Measurements from ENCODE around the gene AEBP1. TPM values are rescaled to one million over a fixed set of nuclear protein-coding genes. Genes with fewer than 3 reads are reported as not detected.

The AEBP1 gene
- total RNA-seq, 2 experiments from 2014 or later, result 4.1 to 4.8 TPM

GRCh38 chr7:44097064-44097932, 6.8 kb upstream of the AEBP1 start:
- Mint-ChIP-seq H3K4me3 (no peak overlapping the region), H3K27ac (peak overlapping the region; percentile 63), H3K9me3 (no peaks in the 10 kb centered on the region), H3K36me3 (ENCODE audit: low read depth) (no peaks in the 10 kb centered on the region), H3K4me1 (peaks cover 23% of the 10 kb centered on the region), H3K27me3 (peaks cover 5% of the 10 kb centered on the region)
- no peak for DNase-seq
- POLR2A ChIA-PET, result interaction anchor here (0.7 kb wide), 1 partner anchor 103 kb away, joined by 3 read pairs; no protein-coding TSS in a partner anchor
- CTCF ChIA-PET, result interaction anchor here (1.3 to 3.3 kb wide), 5 partner anchors 9 to 26 kb away, joined by 3 to 16 read pairs (median 10); partner anchors contain the start of gene POLD2

- H3K9me3 Mint-ChIP-seq, result no peaks in the 10 kb centered on the region
- CTCF ChIA-PET, result interaction anchor here (0.7 to 3.3 kb wide), 7 partner anchors 11 to 875 kb away, joined by 3 to 16 read pairs (median 3); partner anchors contain the start of gene POLD2
- POLR2A ChIA-PET, result interaction anchor here (0.7 kb wide), 1 partner anchor 102 kb away, joined by 3 read pairs; no protein-coding TSS in a partner anchor
- no peak for DNase-seq
- H3K36me3 Mint-ChIP-seq (ENCODE audit: low read depth), result no peaks in the 10 kb centered on the region
- H3K4me1 Mint-ChIP-seq, result peaks cover 23% of the 10 kb centered on the region
- H3K27ac Mint-ChIP-seq, result no peak overlapping the region
- peaks cover 12% of the 10 kb centered on the region for H3K27me3 Mint-ChIP-seq
- no peak overlapping the region for H3K4me3 Mint-ChIP-seq
These were observed 5.8 kb upstream of the AEBP1 start for GRCh38 chr7:44098092-44099068.

- ChIA-PET POLR2A (no interaction called here), CTCF (interaction anchor here (3.3 kb wide), 1 partner anchor 12 kb away, joined by 16 read pairs; no protein-coding TSS in a partner anchor)
- Mint-ChIP-seq H3K36me3 (ENCODE audit: low read depth) (no peaks in the 10 kb centered on the region), H3K4me1 (peaks cover 23% of the 10 kb centered on the region), H3K4me3 (no peak overlapping the region), H3K27ac (no peak overlapping the region), H3K9me3 (no peaks in the 10 kb centered on the region), H3K27me3 (peaks cover 15% of the 10 kb centered on the region)
- no peak for DNase-seq
These were observed 4.5 kb upstream of the AEBP1 start for GRCh38 chr7:44099669-44100068.

GRCh38 chr7:44100458-44101302, 3.5 kb upstream of the AEBP1 start:
- H3K27ac Mint-ChIP-seq, result no peak overlapping the region
- CTCF ChIA-PET, result interaction anchor here (1.3 to 2.0 kb wide), 2 partner anchors 8 to 11 kb away, joined by 4 to 6 read pairs; no protein-coding TSS in a partner anchor
- no peaks in the 10 kb centered on the region for H3K9me3 Mint-ChIP-seq
- DNase-seq, result no peak
- no peak overlapping the region for H3K4me3 Mint-ChIP-seq
- peaks cover 31% of the 10 kb centered on the region for H3K4me1 Mint-ChIP-seq
- POLR2A ChIA-PET, result no interaction called here
- no peaks in the 10 kb centered on the region for H3K36me3 Mint-ChIP-seq (ENCODE audit: low read depth)
- H3K27me3 Mint-ChIP-seq, result peaks cover 20% of the 10 kb centered on the region

- Mint-ChIP-seq H3K27me3 (peaks cover 23% of the 10 kb centered on the region), H3K27ac (no peak overlapping the region), H3K9me3 (no peaks in the 10 kb centered on the region), H3K4me1 (peaks cover 31% of the 10 kb centered on the region), H3K36me3 (ENCODE audit: low read depth) (no peaks in the 10 kb centered on the region), H3K4me3 (no peak overlapping the region)
- no peak for DNase-seq
- ChIA-PET POLR2A (no interaction called here), CTCF (interaction anchor here (1.3 to 2.0 kb wide), 2 partner anchors 8 to 10 kb away, joined by 4 to 6 read pairs; no protein-coding TSS in a partner anchor)
These were observed 2.7 kb upstream of the AEBP1 start for GRCh38 chr7:44101303-44101965.

- peak overlapping the region; percentile 12 for H3K27ac Mint-ChIP-seq
- peaks cover 23% of the 10 kb centered on the region for H3K27me3 Mint-ChIP-seq
- peaks cover 23% of the 10 kb centered on the region for H3K4me1 Mint-ChIP-seq
- no peaks in the 10 kb centered on the region for H3K9me3 Mint-ChIP-seq
- ChIA-PET POLR2A (no interaction called here), CTCF (interaction anchor here (1.2 to 2.0 kb wide), 3 partner anchors 9 to 33 kb away, joined by 3 to 6 read pairs (median 4); no protein-coding TSS in a partner anchor)
- H3K4me3 Mint-ChIP-seq, result no peak overlapping the region
- no peaks in the 10 kb centered on the region for H3K36me3 Mint-ChIP-seq (ENCODE audit: low read depth)
- DNase-seq, result no peak
These were observed 1.9 kb upstream of the AEBP1 start for GRCh38 chr7:44101966-44102845.

GRCh38 chr7:44102846-44103565, 1.1 kb upstream of the AEBP1 start:
- ChIA-PET CTCF (interaction anchor here (1.2 kb wide), 1 partner anchor 34 kb away, joined by 3 read pairs; no protein-coding TSS in a partner anchor), POLR2A (no interaction called here)
- H3K4me3 Mint-ChIP-seq, result no peak overlapping the region
- no peak overlapping the region for H3K27ac Mint-ChIP-seq
- no peaks in the 10 kb centered on the region for H3K36me3 Mint-ChIP-seq (ENCODE audit: low read depth)
- peaks cover 23% of the 10 kb centered on the region for H3K27me3 Mint-ChIP-seq
- H3K4me1 Mint-ChIP-seq, result peaks cover 15% of the 10 kb centered on the region
- DNase-seq, result no peak
- H3K9me3 Mint-ChIP-seq, result no peaks in the 10 kb centered on the region

- H3K36me3 Mint-ChIP-seq (ENCODE audit: low read depth), result no peaks in the 10 kb centered on the region
- DNase-seq, result no peak
- no peak overlapping the region for H3K27ac Mint-ChIP-seq
- POLR2A ChIA-PET, result no interaction called here
- no peaks in the 10 kb centered on the region for H3K9me3 Mint-ChIP-seq
- H3K4me3 Mint-ChIP-seq, result no peak overlapping the region
- CTCF ChIA-PET, result interaction anchor here (1.2 kb wide), 1 partner anchor 35 kb away, joined by 3 read pairs; no protein-coding TSS in a partner anchor
- H3K4me1 Mint-ChIP-seq, result peaks cover 11% of the 10 kb centered on the region
- H3K27me3 Mint-ChIP-seq, result peaks cover 23% of the 10 kb centered on the region
These were observed 601 bp upstream of the AEBP1 start for GRCh38 chr7:44103566-44103922.

GRCh38 chr7:44104860-44105771, 971 bp downstream of the AEBP1 start:
- H3K4me3 Mint-ChIP-seq, result peak overlapping the region; percentile 58
- H3K36me3 Mint-ChIP-seq (ENCODE audit: low read depth), result no peaks in the 10 kb centered on the region
- DNase-seq, result no peak
- H3K27me3 Mint-ChIP-seq, result peaks cover 21% of the 10 kb centered on the region
- ChIA-PET CTCF (interaction anchor here (0.9 to 1.1 kb wide), 2 partner anchors 10 to 17 kb away, joined by 3 read pairs; no protein-coding TSS in a partner anchor), POLR2A (interaction anchor here (0.5 kb wide), 1 partner anchor 179 kb away, joined by 3 read pairs; the partner anchor contains the start of gene UBE2D4)
- H3K4me1 Mint-ChIP-seq, result peaks cover 10% of the 10 kb centered on the region
- H3K9me3 Mint-ChIP-seq, result no peaks in the 10 kb centered on the region
- peak overlapping the region; percentile 63 for H3K27ac Mint-ChIP-seq

All from activated CD4-positive, alpha-beta T cell treated with anti-CD3 and anti-CD28 coated beads, Interleukin-2, amount 10 ng/mL, durations not matched to agents 7 days and 5 days (primary cell).